GM18505 (cell line): Measurements from ENCODE around the gene LARGE1.

ENCODE experiments used
- ATAC-seq: cut with Tn5 transposase; IDR thresholded peaks from one replicate; pipeline ENCODE4 v1.9.1; 2021; ENCODE audit not compliant: unreplicated experiment
- POLR2A ChIP-seq: IDR thresholded peaks from 4 replicates; pipeline ENCODE4 v1.6.1; 2011; ENCODE audit warnings: borderline replicate concordance; ENCODE audit not compliant: insufficient read depth, insufficient read length; ENCODE audit errors: extremely low read depth

The LARGE1 gene

GRCh38 chr22:33921525-33922348, 1.5 kb upstream of the LARGE1 start:
- TF ChIP-seq POLR2A, result no peak
- no peak for ATAC-seq

DNA sequence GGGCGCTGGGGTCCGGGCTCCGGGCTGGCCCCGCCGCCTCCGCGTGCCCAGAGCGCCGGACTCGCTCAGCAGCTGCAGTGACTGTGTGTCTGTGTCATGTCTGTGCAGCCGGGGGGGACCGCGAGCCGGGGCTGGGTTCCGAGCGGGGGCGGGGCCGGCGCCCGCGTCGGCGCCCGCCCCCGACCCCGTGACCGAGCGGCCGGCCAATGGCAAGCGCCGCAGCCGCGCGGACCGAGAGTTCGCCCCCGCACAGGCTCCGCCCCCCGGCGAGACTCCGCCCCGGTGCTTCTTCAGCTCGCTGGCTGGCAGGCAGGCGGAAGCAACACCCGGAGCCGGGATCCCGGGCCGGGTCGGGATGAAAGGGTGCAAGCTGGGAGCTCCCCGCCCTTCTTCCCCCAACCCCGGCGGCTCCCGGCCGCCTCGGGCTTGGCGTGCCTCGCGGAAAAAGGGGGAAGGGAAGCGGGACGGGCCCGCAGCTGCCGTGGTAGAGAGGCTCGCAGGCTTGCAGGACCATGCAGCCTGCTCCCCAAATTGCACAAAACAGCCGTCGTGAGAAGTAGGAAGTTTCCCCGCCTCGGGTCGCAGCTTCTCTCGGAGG, 750 bp upstream of the LARGE1 start:
- peak; percentile 62 for ATAC-seq
- TF ChIP-seq POLR2A, result peak; percentile 93

- TF ChIP-seq POLR2A, result peak; percentile 36
Observed at GRCh38 chr22:33919391-33920196, 682 bp downstream of the LARGE1 start.

GRCh38 chr22:33918676-33919365, 1.5 kb downstream of the LARGE1 start:
- no peak for ATAC-seq
- TF ChIP-seq POLR2A, result no peak

More at GRCh38 chr22:33919391-33920196, 682 bp downstream of the LARGE1 start:
- ATAC-seq, result peak; percentile 12

- no peak for TF ChIP-seq POLR2A
- ATAC-seq, result no peak
Observed at GRCh38 chr22:33917744-33918406, 2.4 kb downstream of the LARGE1 start.

- ATAC-seq, result no peak
- no peak for TF ChIP-seq POLR2A
Observed at GRCh38 chr22:33914699-33915098, 5.6 kb downstream of the LARGE1 start.

- ATAC-seq, result no peak
Observed at GRCh38 chr22:33914131-33914530, 6.1 kb downstream of the LARGE1 start.

DNA sequence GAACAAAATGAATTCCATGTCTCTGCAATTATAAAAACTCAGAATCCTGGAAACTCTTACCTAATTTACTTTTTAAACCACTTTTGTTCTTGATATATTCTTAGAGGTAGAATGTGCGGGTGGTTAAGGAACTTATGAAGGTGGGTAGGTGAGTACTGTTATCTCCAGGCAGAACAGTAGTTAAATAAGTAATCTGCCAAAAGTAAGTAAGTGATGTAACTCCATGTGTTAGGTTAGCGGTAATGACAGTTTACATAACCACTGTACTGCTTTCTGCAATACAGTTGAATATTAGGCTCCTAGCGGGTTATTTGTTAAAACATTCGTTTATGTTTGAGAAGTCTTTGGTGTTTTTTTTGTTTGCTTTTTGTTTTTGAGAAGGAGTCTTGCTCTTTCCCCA, 7.1 kb downstream of the LARGE1 start:
- no peak for ATAC-seq
- no peak for TF ChIP-seq POLR2A

More at GRCh38 chr22:33914131-33914530, 6.1 kb downstream of the LARGE1 start:
- TF ChIP-seq POLR2A, result no peak

GRCh38 chr22:33909911-33910310, 10.4 kb downstream of the LARGE1 start:
- no peak for ATAC-seq
- no peak for TF ChIP-seq POLR2A

GRCh38 chr22:33909075-33909458, 11.2 kb downstream of the LARGE1 start:
- TF ChIP-seq POLR2A, result no peak
- ATAC-seq, result no peak

GRCh38 chr22:33908171-33909074, 11.9 kb downstream of the LARGE1 start:
- no peak for TF ChIP-seq POLR2A
- no peak for ATAC-seq
